WI38 (cell line): Measurements from ENCODE around the gene CHST14.

ENCODE experiments used
- H3K4me3 ChIP-seq: 2 replicates; pipeline ENCODE4 v1.5.1; 2011; ENCODE audit warnings: low read depth, mild to moderate bottlenecking, control low read depth, low read length
- TF ChIP-seq, protein P1 (sequence below): IDR thresholded peaks from 2 replicates; pipeline ENCODE4 v1.5.1; 2012; ENCODE audit warnings: low read depth, mild to moderate bottlenecking, control low read depth, low read length

The CHST14 gene

GRCh38 chr15:40464595-40465185 is 6.1 kb upstream of the CHST14 start:
- TF ChIP-seq, protein P1, sequence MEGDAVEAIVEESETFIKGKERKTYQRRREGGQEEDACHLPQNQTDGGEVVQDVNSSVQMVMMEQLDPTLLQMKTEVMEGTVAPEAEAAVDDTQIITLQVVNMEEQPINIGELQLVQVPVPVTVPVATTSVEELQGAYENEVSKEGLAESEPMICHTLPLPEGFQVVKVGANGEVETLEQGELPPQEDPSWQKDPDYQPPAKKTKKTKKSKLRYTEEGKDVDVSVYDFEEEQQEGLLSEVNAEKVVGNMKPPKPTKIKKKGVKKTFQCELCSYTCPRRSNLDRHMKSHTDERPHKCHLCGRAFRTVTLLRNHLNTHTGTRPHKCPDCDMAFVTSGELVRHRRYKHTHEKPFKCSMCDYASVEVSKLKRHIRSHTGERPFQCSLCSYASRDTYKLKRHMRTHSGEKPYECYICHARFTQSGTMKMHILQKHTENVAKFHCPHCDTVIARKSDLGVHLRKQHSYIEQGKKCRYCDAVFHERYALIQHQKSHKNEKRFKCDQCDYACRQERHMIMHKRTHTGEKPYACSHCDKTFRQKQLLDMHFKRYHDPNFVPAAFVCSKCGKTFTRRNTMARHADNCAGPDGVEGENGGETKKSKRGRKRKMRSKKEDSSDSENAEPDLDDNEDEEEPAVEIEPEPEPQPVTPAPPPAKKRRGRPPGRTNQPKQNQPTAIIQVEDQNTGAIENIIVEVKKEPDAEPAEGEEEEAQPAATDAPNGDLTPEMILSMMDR = no peak
- H3K4me3 ChIP-seq = no peak overlapping the region

DNA sequence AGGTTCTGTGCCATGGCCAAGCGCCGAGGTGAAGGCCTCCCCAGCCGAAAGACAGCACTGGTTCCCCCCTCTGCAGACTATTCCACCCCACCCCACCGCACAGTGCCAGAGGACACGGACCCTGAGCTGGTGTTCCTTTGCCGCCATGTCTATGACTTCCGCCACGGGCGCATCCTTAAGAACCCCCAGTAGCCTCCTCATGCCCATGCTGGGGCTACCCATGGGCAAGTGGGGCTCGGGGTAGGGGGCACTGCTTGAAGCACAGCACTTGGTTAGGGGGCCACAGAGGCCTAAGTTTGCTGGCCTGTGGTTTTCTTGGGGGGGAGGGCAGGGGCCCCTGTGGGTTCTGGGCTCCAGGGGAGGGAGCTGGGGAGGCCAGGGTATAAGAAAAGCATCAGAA is 4.8 kb upstream of the CHST14 start:
- H3K4me3 ChIP-seq = no peak overlapping the region
- TF ChIP-seq, protein P1 = no peak

DNA sequence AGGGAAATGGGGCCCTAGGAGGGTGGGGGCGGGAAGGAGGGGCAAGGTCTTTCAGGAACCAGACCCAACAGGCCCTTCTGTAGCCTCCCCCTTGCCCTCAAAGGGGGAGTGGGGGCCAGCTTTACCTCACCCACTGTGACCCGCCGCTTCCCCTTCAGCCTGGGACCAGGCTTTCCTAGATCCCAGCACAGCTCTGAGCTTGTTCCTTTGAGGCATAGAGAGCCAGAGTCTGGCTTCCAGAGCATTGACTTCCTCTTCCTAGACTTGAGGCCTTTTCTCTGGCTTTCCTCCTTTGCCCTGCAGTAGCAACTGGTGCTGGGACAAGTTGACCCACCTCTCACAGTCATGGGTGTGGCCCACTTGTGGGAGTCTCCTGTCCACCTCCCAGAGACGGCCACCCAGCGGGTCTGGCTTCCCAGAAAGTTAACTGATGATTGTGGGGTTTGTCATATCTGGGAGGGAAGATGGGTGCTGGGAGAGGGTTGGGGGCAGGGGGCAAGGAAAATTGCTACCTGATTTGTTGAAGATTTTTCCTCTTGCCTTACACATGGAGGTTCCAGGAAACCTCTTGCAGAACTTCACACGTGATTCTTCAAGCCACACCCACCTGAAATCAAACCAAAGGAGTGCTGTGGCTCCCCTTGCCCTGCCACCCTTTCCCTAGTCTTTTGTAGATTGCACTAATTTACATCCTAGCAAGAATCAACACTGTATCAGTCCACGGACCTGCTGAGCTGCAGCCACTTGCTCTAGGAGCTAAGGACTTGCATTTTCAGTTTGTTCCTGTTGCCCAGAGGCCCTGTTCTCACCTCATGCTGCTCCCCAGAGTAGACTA is 4.1 kb upstream of the CHST14 start:
- H3K4me3 ChIP-seq = no peak overlapping the region
- TF ChIP-seq, protein P1 = no peak

DNA sequence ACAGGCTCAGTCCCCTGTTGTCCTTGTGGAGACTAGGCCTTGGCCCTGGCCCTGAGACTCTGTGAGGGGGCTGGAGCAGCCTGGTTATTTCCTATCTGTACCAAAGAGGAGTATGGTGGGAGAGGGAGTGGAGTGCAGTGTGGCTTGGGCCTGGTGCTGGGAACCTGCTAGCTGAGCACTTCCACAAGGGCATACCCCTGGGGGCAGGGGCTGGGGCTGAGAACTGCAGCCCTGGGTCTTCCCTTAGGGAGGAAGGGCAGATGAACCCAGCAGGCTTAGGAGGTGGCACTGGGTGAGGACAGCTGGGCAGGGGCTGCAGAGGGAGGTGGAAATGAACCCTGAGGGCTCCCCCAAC is 3.5 kb upstream of the CHST14 start:
- no peak overlapping the region for H3K4me3 ChIP-seq
- TF ChIP-seq, protein P1 = no peak

GRCh38 chr15:40468898-40469331 is 1.9 kb upstream of the CHST14 start:
- TF ChIP-seq, protein P1 = no peak
- no peak overlapping the region for H3K4me3 ChIP-seq

DNA sequence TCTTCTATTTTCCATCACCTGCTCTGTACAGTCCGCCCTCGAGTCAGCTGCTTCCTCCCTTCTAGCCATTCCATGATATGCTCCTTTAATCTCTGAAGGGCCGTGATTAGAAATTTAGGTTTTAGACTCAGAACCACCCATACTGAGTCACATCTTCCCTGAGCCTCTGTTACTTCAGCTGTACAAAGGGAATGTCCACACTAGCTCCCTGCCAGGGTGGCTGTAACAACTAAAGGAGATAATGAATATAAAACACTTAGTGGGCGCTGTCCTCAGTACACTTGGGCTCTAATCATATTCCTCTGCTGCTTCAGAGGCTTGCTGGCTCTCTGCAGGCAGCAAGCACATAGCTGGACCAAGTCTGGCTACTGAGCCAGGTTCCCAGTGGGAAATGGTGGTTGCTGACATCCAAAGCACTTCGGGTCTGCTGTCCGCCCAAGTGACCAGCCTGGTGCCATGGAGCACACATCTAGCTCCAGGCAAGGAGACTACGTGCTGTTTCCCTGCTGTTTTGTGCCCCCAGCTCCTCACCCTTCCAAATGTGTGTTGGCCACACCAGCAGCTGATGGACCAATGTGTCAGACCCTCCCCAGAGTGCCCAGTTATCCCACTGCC is 901 bp upstream of the CHST14 start:
- no peak overlapping the region; the same call in 1 of the 2 replicates for H3K4me3 ChIP-seq

More for the DNA sequence above, 901 bp upstream of the CHST14 start:
- TF ChIP-seq, protein P1 = no peak
